ENCODE measurements around the gene ADAMTSL2.

The ADAMTSL2 gene

GRCh38 chr9:133522073-133522910, 12.2 kb upstream of the ADAMTSL2 start:
- no peak for DNase-seq (ENCODE audit: low spot score)
- TF ChIP-seq CTCF (IDR thresholded peaks at IDR 0.05; ENCODE audit: borderline replicate concordance, control extremely low read depth, extremely low read depth, insufficient read depth, missing control alignments) = no peak
- in situ Hi-C loops (cut with MboI; ENCODE audit: low sequenced_read_pairs, unreplicated experiment) = no loop called here

GRCh38 chr9:133523106-133523505, 11.4 kb upstream of the ADAMTSL2 start:
- in situ Hi-C loops (cut with MboI; ENCODE audit: low sequenced_read_pairs, unreplicated experiment) = no loop called here
- TF ChIP-seq CTCF (IDR thresholded peaks at IDR 0.05; ENCODE audit: borderline replicate concordance, control extremely low read depth, extremely low read depth, insufficient read depth, missing control alignments) = no peak
- DNase-seq (ENCODE audit: low spot score) = no peak

- no peak for TF ChIP-seq CTCF (IDR thresholded peaks at IDR 0.05; ENCODE audit: borderline replicate concordance, control extremely low read depth, extremely low read depth, insufficient read depth, missing control alignments)
- DNase-seq (ENCODE audit: low spot score) = no peak
- in situ Hi-C loops (cut with MboI; ENCODE audit: low sequenced_read_pairs, unreplicated experiment) = no loop called here
These were observed 10.4 kb upstream of the ADAMTSL2 start for GRCh38 chr9:133524146-133524545.

GRCh38 chr9:133524679-133525228, 9.8 kb upstream of the ADAMTSL2 start, which contains the start of gene MYMK:
Gene MYMK, minus strand, starts transcription at chr9:133524959. Its CDS starts 115 bp downstream, at chr9:133524844.
- no peak for TF ChIP-seq CTCF (IDR thresholded peaks at IDR 0.05; ENCODE audit: borderline replicate concordance, control extremely low read depth, extremely low read depth, insufficient read depth, missing control alignments)
- in situ Hi-C loops (cut with MboI; ENCODE audit: low sequenced_read_pairs, unreplicated experiment) = loop anchor here (25.0 kb wide), 1 partner anchor 213 kb away; the partner anchor contains the start of gene SARDH
- DNase-seq (ENCODE audit: low spot score) = no peak

- no peak for DNase-seq (ENCODE audit: low spot score)
- in situ Hi-C loops (cut with MboI; ENCODE audit: low sequenced_read_pairs, unreplicated experiment) = loop anchor here (25.0 kb wide), 1 partner anchor 212 kb away; the partner anchor contains the start of gene SARDH
- TF ChIP-seq CTCF (IDR thresholded peaks at IDR 0.05; ENCODE audit: borderline replicate concordance, control extremely low read depth, extremely low read depth, insufficient read depth, missing control alignments) = no peak
These were observed 8.8 kb upstream of the ADAMTSL2 start for GRCh38 chr9:133525677-133526076.

- no peak for TF ChIP-seq CTCF (IDR thresholded peaks at IDR 0.05; ENCODE audit: borderline replicate concordance, control extremely low read depth, extremely low read depth, insufficient read depth, missing control alignments)
- in situ Hi-C loops (cut with MboI; ENCODE audit: low sequenced_read_pairs, unreplicated experiment) = loop anchor here (25.0 kb wide), 1 partner anchor 210 kb away; the partner anchor contains the start of gene SARDH
- no peak for DNase-seq (ENCODE audit: low spot score)
These were observed 7.7 kb upstream of the ADAMTSL2 start for GRCh38 chr9:133526721-133527321.
